HEK293 (cell line): ENCODE data around the gene TMEM171.

ENCODE experiments used
- CTCF ChIA-PET: fragments of 350-600 bp; formaldehyde crosslinking; extraction: SDS; loops from one replicate; lab custom pipeline; 2021; ENCODE audit warnings: antibody characterized with exemption; lab: Yijun Ruan, JAX
- POLR2A ChIA-PET: fragments of 300-600 bp; formaldehyde crosslinking; extraction: SDS; loops from one replicate; lab custom pipeline; 2020; ENCODE audit warnings: antibody characterized with exemption, inconsistent platforms; lab: Yijun Ruan, JAX
- H3K27ac ChIP-seq: fragments of 200-500 bp; sonication (Bioruptor generic); 2 replicates; pipeline ENCODE4 v1.5.1; 2014; ENCODE audit warnings: low read depth, low read length, control low read depth, inconsistent platforms; ENCODE audit errors: extremely low read depth
- H3K36me3 ChIP-seq, 2 experiments: fragments of 200-500 bp in 1 of 2; sonication (Bioruptor generic) in 1 of 2; 1 replicate in 1 of 2; 2 replicates in 1 of 2; pipeline ENCODE4 v1.5.1; 2014 to 2017; ENCODE audit warnings: inconsistent platforms in 2 of 2, low read length in 2 of 2; ENCODE audit not compliant: control insufficient read depth in 2 of 2, insufficient read depth in 1 of 2
- H3K4me1 ChIP-seq: fragments of 200-500 bp; sonication (Bioruptor generic); 2 replicates; pipeline ENCODE4 v1.5.1; 2014; ENCODE audit warnings: mild to moderate bottlenecking, low read length, inconsistent platforms; ENCODE audit not compliant: control insufficient read depth, insufficient read depth
- H3K4me3 ChIP-seq: 2 replicates; pipeline ENCODE4 v1.5.1; 2011; ENCODE audit warnings: low read depth, mild to moderate bottlenecking, control low read depth, low read length, moderate library complexity
- H3K9me3 ChIP-seq: fragments of 200-500 bp; sonication (Bioruptor generic); 2 replicates; pipeline ENCODE4 v1.5.1; 2014; ENCODE audit warnings: low read depth, low read length, inconsistent platforms; ENCODE audit not compliant: control insufficient read depth, insufficient read depth
- ATF2 ChIP-seq: fragments of 450-650 bp; formaldehyde crosslinking; IDR thresholded peaks from 2 replicates; pipeline ENCODE4 v1.5.1; 2016; ENCODE audit warnings: missing biosample characterization, missing genetic modification characterization, low read depth
- BCL11A ChIP-seq: fragments of 450-650 bp; formaldehyde crosslinking; IDR thresholded peaks from 2 replicates; pipeline ENCODE4 v1.5.1; 2016; ENCODE audit warnings: low read depth, missing biosample characterization, missing genetic modification characterization
- KLF10 ChIP-seq: fragments of 450-650 bp; IDR thresholded peaks from 2 replicates; pipeline ENCODE4 v1.5.1; 2018; ENCODE audit warnings: missing biosample characterization, mild to moderate bottlenecking, missing genetic modification characterization
- KLF9 ChIP-seq: fragments of 450-650 bp; formaldehyde crosslinking; IDR thresholded peaks from 2 replicates; pipeline ENCODE4 v1.5.1; 2016; ENCODE audit warnings: missing biosample characterization, missing genetic modification characterization, low read depth
- OSR2 ChIP-seq: fragments of 450-650 bp; formaldehyde crosslinking; IDR thresholded peaks from 2 replicates; pipeline ENCODE4 v1.5.1; 2016; ENCODE audit warnings: missing biosample characterization, missing genetic modification characterization
- PATZ1 ChIP-seq: fragments of 450-650 bp; formaldehyde crosslinking; IDR thresholded peaks from 2 replicates; pipeline ENCODE4 v1.5.1; 2016; ENCODE audit warnings: missing biosample characterization, missing genetic modification characterization
- PRDM1 ChIP-seq: fragments of 450-650 bp; formaldehyde crosslinking; IDR thresholded peaks from 2 replicates; pipeline ENCODE4; 2016; ENCODE audit warnings: missing biosample characterization, missing genetic modification characterization
- SCRT2 ChIP-seq: fragments of 450-650 bp; formaldehyde crosslinking; IDR thresholded peaks from 2 replicates; pipeline ENCODE4 v1.5.1; 2016; ENCODE audit warnings: missing biosample characterization, missing genetic modification characterization
- ZBTB17 ChIP-seq: fragments of 450-650 bp; formaldehyde crosslinking; IDR thresholded peaks from 2 replicates; pipeline ENCODE4 v1.5.1; 2016; ENCODE audit warnings: missing biosample characterization, missing genetic modification characterization
- ZBTB26 ChIP-seq: fragments of 450-650 bp; formaldehyde crosslinking; optimal IDR thresholded peaks from 2 replicates; pipeline ENCODE3; 2016; ENCODE audit warnings: missing biosample characterization, mild to moderate bottlenecking, missing genetic modification characterization
- ZBTB48 ChIP-seq: fragments of 450-650 bp; formaldehyde crosslinking; IDR thresholded peaks from 2 replicates; pipeline ENCODE4 v1.5.1; 2016; ENCODE audit warnings: missing biosample characterization, missing genetic modification characterization
- ZNF112 ChIP-seq: fragments of 450-650 bp; formaldehyde crosslinking; IDR thresholded peaks from 2 replicates; pipeline ENCODE4 v1.5.0; 2017; ENCODE audit warnings: missing biosample characterization, missing genetic modification characterization
- ZNF140 ChIP-seq: fragments of 450-650 bp; formaldehyde crosslinking; IDR thresholded peaks from 2 replicates; pipeline ENCODE4 v1.5.1; 2016; ENCODE audit warnings: missing biosample characterization, missing genetic modification characterization
- ZNF19 ChIP-seq: fragments of 450-650 bp; formaldehyde crosslinking; IDR thresholded peaks from 2 replicates; pipeline ENCODE4; 2016; ENCODE audit warnings: missing biosample characterization, missing genetic modification characterization, low read depth
- ZNF2 ChIP-seq: fragments of 450-650 bp; formaldehyde crosslinking; IDR thresholded peaks from 2 replicates; pipeline ENCODE4 v1.5.1; 2016; ENCODE audit warnings: missing biosample characterization, missing genetic modification characterization
- ZNF302 ChIP-seq: fragments of 450-650 bp; formaldehyde crosslinking; IDR thresholded peaks from 2 replicates; pipeline ENCODE4 v1.5.1; 2016; ENCODE audit warnings: missing biosample characterization, missing genetic modification characterization, low read depth
- ZNF335 ChIP-seq: fragments of 450-650 bp; formaldehyde crosslinking; conservative IDR thresholded peaks from 2 replicates; pipeline ENCODE4 v1.5.1; 2016; ENCODE audit warnings: missing biosample characterization, missing genetic modification characterization
- ZNF394 ChIP-seq: fragments of 450-650 bp; formaldehyde crosslinking; IDR thresholded peaks from 2 replicates; pipeline ENCODE4 v1.5.1; 2016; ENCODE audit warnings: missing biosample characterization, missing genetic modification characterization, mild to moderate bottlenecking, moderate library complexity, borderline replicate concordance
- ZNF449 ChIP-seq: fragments of 450-650 bp; formaldehyde crosslinking; IDR thresholded peaks from 2 replicates; pipeline ENCODE4 v1.5.1; 2017; ENCODE audit warnings: missing biosample characterization, mild to moderate bottlenecking, missing genetic modification characterization, moderate library complexity
- ZNF510 ChIP-seq: fragments of 450-650 bp; formaldehyde crosslinking; IDR thresholded peaks from 2 replicates; pipeline ENCODE4 v1.5.1; 2018; ENCODE audit warnings: mild to moderate bottlenecking, missing genetic modification characterization, missing biosample characterization; ENCODE audit not compliant: insufficient replicate concordance
- ZNF561 ChIP-seq: fragments of 450-650 bp; IDR thresholded peaks from 2 replicates; pipeline ENCODE4 v1.5.1; 2018; ENCODE audit warnings: missing biosample characterization, missing genetic modification characterization, borderline replicate concordance
- ZNF658 ChIP-seq: fragments of 450-650 bp; formaldehyde crosslinking; IDR thresholded peaks from 2 replicates; pipeline ENCODE4; 2016; ENCODE audit warnings: missing biosample characterization, missing genetic modification characterization
- ZNF677 ChIP-seq: fragments of 450-650 bp; IDR thresholded peaks from 2 replicates; pipeline ENCODE4 v1.5.0; 2018; ENCODE audit warnings: missing biosample characterization, mild to moderate bottlenecking, missing genetic modification characterization, moderate library complexity
- ZNF707 ChIP-seq: fragments of 450-650 bp; formaldehyde crosslinking; IDR thresholded peaks from 2 replicates; pipeline ENCODE4 v1.5.1; 2016; ENCODE audit warnings: missing biosample characterization, missing genetic modification characterization
- ZNF76 ChIP-seq: fragments of 450-650 bp; formaldehyde crosslinking; IDR thresholded peaks from 2 replicates; pipeline ENCODE4; 2016; ENCODE audit warnings: low read depth, missing biosample characterization, missing genetic modification characterization, borderline replicate concordance
- ZNF837 ChIP-seq: fragments of 450-650 bp; formaldehyde crosslinking; IDR thresholded peaks from 2 replicates; pipeline ENCODE4 v1.5.1; 2016; ENCODE audit warnings: missing biosample characterization, missing genetic modification characterization
- ZXDB ChIP-seq: fragments of 450-650 bp; formaldehyde crosslinking; IDR thresholded peaks from 2 replicates; pipeline ENCODE4 v1.5.1; 2016; ENCODE audit warnings: missing biosample characterization, missing genetic modification characterization

TMEM171 gene

GRCh38 chr5:73120222-73121118, at the start of gene TMEM171:
TMEM171 (plus strand) TSS chr5:73120575; CDS start chr5:73123374, 2,799 bp downstream.
- H3K36me3 ChIP-seq, result no peaks in the 10 kb centered on the region
- peak within 1 kb of the TSS; percentile 45 for H3K4me3 ChIP-seq
- H3K27ac ChIP-seq, result peak within 1 kb of the TSS; percentile 25; the same call in 1 of the 2 replicates
- ChIA-PET POLR2A (no interaction called here), CTCF (interaction anchor here (0.8 kb wide), 1 partner anchor 165 kb away, joined by 3 read pairs; the partner anchor contains the start of gene FCHO2)
- H3K4me1 ChIP-seq, result no peaks in the 10 kb centered on the region; the same call in 1 of the 2 replicates
- TF ChIP-seq SCRT2 (tag by site-specific recombination) (0 out of 2 replicates have a peak, but pooled peaks have one; percentile 17), ZNF677 (tag by site-specific recombination) (no peak), ZNF658 (tag by site-specific recombination) (no peak), ZNF335 (tag by site-specific recombination) (peak; percentile 65), ZNF837 (tag by site-specific recombination) (no peak), ZBTB17 (peak; percentile 51; the same call in 1 of the 2 replicates), ZXDB (tag by site-specific recombination) (no peak), BCL11A (tag by site-specific recombination) (no peak), ZBTB26 (tag by site-specific recombination) (peak; percentile 45), ZBTB48 (tag by site-specific recombination) (peak; percentile 41; the same call in 1 of the 2 replicates), ZNF140 (tag by site-specific recombination) (no peak), KLF10 (no peak), ZNF510 (tag by site-specific recombination) (no peak), ZNF561 (tag by site-specific recombination) (0 out of 2 replicates have a peak, but pooled peaks have one; percentile 48), ZNF449 (tag by site-specific recombination) (peak; percentile 97), ZNF112 (tag by site-specific recombination) (no peak), PATZ1 (tag by site-specific recombination) (0 out of 2 replicates have a peak, but pooled peaks have one; percentile 11)
- H3K9me3 ChIP-seq, result no peaks in the 10 kb centered on the region

GRCh38 chr5:73081093-73081492, 39.3 kb upstream of the TMEM171 start:
- no peak overlapping the region for H3K4me3 ChIP-seq
- peaks cover 13 to 31% of the 10 kb centered on the region in 2 experiments for H3K36me3 ChIP-seq
- no peak overlapping the region for H3K27ac ChIP-seq
- CTCF ChIA-PET, result interaction anchor here (0.7 to 1.1 kb wide), 3 partner anchors 13 to 370 kb away, joined by 3 to 4 read pairs (median 3); no protein-coding TSS in a partner anchor
- POLR2A ChIA-PET, result no interaction called here
- no peaks in the 10 kb centered on the region; the same call in 1 of the 2 replicates for H3K4me1 ChIP-seq
- H3K9me3 ChIP-seq, result no peaks in the 10 kb centered on the region
- TF ChIP-seq ZNF302 (tag by site-specific recombination) (no peak), PRDM1 (tag by site-specific recombination) (no peak), ZNF19 (tag by site-specific recombination) (no peak), ZNF394 (tag by site-specific recombination) (no peak), ZNF707 (no peak), OSR2 (tag by site-specific recombination) (no peak), ZNF2 (tag by site-specific recombination) (no peak), ZNF76 (no peak), KLF9 (tag by site-specific recombination) (no peak), ATF2 (tag by site-specific recombination) (no peak)
